HG03457 (cell line): ENCODE results near the gene SDK1.

Experiments used
- ATAC-seq: cut with Tn5 transposase; IDR thresholded peaks from one replicate; pipeline ENCODE4 v1.9.1; 2021; ENCODE audit warnings: moderate number of reproducible peaks; ENCODE audit not compliant: unreplicated experiment

Gene SDK1

GRCh38 chr7:4056552-4057288 lies 755.7 kb downstream of the SDK1 start:
- no peak for ATAC-seq

GRCh38 chr7:4057289-4057616 lies 756.2 kb downstream of the SDK1 start:
- ATAC-seq = no peak

- ATAC-seq = no peak
Measured at GRCh38 chr7:4058158-4058557, 757.1 kb downstream of the SDK1 start.

DNA sequence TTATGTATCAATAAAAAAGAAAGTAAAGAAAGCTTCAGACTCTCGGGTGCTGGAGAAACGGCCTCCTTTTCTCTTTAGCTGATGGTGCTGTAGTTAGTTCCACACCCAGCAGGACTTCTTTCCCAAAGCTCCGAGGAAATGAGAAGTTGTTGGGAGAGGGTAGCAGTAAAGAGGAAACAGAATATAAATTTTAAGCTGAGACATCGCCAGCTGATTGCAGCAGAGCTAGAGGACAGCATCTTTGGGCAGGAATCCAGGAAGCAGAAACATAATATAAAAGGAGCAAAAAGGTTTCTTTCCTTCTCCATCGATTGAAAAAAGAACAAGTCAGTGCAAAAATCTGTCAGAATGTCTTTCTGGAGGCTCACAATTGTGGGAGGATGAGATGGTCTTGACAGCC lies 764.1 kb downstream of the SDK1 start:
- ATAC-seq = no peak

DNA sequence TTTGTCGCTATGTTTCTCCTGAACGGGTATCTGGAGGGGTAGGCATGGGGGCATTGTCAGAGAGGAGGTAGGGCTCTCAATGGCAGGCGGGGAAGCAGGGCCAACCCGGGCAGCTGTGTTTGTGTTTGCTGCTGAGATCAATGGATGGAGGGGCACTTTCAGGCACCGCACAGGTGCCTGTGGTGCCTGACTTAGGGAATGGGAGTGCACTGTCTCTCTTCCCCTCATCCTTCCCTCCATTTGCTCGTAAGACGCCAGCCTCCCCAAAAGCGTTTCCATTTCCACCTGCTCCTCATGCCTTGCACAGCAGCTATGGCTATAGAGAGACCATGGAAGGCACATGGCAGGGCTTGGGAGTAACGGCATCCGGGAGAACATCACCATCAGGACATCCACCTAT lies 765.2 kb downstream of the SDK1 start:
- ATAC-seq = no peak

DNA sequence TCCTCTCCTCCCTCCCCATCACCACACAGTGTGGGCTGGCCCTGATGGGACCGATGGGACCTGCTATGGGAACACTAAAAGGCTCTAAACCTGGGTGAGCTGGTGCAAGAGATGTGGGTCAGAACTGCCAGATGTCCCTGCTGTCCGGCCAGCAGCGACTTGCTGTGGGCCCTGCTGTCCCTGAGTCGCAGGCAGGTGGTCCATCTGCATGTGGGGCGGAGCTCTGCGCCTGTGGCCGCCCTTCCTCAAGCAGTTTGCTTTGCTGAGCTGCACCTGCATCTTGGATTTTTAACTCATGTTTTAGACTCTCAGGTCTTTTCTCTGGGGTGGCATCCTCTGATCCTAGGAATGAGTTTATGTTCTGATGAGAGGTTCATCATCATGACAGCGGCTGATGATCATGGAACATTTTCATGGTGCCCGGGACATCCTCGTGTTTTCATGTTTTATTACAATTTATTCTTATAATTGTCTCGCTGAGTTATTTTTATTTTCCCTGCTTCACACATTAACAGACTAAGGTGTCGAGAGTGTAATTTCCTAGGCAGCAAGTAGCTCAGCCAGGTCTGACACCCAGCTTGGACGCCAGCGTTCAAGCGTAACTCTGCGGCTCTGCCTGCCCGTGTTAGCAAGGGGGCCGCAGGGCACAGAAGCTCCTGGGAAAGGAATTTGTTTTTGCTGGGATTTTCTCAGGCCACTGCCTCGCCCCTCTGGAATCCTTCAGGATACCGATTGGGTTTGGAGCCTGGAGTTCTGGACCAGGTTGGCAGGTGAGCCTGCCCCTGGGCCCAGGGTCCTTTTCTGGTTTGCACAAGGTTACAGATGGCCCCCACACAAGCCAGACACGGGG lies 765.8 kb downstream of the SDK1 start:
- no peak for ATAC-seq

- ATAC-seq = no peak
Measured at GRCh38 chr7:4067476-4067760, 766.4 kb downstream of the SDK1 start.

DNA sequence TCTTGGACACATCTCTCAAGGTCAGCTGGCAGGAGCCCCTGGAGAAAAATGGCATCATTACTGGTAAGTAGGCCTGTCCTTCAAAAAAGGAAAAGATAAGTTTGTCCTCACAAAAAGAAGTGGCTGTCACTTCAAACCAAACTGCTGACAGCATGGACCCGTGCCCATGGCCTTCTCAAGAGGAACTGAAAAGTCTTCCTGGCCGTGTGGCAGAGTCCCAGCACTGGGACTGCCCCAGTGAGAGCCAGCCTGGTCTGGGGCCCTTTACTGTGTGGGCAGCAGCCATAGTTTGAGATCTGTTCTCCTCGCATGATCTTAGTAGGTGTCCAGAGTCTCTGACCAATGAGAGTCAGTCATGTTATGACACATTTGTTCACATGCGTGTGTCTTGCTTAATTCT lies 766.8 kb downstream of the SDK1 start:
- no peak for ATAC-seq

- no peak for ATAC-seq
Measured at GRCh38 chr7:4068286-4068685, 767.2 kb downstream of the SDK1 start.

DNA sequence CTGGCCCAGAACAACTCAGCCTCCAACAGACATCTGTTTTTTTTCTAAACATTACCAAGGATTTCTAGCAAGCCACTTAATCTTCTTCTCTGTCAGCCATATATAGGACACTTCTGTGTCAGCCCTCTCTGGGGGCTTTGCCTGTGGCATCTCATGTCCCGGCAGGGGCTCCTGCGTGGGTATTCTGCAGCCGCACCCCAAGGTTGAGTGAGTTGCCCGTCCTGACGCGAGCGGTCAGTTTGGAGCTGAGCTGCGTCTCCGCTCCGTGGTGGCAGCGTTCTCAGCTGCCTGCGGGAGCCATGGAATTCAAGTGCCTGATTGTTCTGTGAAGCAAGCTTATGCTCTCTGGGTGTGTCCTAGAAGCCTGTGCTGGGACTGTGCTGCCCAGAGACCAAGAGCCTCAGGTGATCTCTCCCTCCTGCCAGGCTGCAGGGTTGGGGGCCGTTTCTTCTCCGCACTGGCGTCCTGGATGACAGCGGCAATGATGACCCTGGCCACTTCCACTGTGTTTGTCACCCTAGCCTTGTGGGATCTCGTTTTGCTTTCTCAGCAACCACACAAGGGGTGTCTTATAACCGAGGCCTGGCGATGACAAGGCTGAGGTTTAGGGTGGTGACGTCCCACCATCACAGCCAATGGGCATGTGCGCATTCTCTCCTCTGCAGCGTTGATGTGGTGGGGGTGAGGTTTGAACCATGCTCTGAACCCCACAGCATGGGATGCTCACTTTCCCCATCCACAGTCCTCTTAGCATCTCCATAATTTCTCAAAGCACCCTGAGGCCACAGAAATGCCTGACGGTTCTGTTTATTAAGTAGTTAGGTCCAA lies 768.4 kb downstream of the SDK1 start:
- ATAC-seq = no peak

GRCh38 chr7:4070214-4070613 lies 769.2 kb downstream of the SDK1 start:
- ATAC-seq = no peak

DNA sequence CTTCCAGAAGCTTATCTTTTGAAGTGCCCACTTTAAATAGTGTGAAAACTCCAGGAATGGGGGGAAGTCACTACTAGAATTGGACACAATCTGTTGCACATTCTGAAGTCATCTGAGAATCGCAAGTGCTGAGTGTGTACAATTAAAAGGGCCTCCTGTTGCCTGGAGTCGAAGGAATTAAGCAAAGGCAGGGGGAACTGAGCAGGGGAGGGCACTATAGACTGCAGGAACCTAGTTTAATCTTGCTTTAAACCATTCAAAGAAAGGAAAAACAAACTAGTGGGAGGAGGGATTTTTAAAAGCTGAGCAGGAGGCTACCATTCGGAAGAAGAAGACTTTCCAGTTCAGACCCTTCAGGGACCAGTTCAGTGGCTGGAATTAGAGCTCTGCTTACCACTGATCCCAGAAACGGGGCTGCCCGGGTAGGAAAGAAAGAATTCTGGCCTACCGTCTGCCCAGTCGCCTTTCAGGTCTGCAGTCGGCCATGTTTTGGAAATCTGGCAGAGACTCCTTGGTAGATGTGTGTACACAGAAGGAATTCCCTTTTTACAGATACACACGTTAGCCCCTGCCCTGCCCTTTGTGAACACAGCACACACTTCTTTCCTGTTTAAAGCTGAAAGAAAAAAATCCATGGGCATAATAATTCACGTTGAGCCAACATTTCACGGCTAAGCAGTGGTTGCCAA lies 770.5 kb downstream of the SDK1 start:
- no peak for ATAC-seq

GRCh38 chr7:4072161-4072925 lies 771.3 kb downstream of the SDK1 start:
- ATAC-seq = no peak

- ATAC-seq = no peak
Measured at GRCh38 chr7:4073052-4073451, 772.0 kb downstream of the SDK1 start.

- ATAC-seq = no peak
Measured at GRCh38 chr7:4073750-4074149, 772.7 kb downstream of the SDK1 start.

- no peak for ATAC-seq
Measured at GRCh38 chr7:4074407-4074806, 773.4 kb downstream of the SDK1 start.

DNA sequence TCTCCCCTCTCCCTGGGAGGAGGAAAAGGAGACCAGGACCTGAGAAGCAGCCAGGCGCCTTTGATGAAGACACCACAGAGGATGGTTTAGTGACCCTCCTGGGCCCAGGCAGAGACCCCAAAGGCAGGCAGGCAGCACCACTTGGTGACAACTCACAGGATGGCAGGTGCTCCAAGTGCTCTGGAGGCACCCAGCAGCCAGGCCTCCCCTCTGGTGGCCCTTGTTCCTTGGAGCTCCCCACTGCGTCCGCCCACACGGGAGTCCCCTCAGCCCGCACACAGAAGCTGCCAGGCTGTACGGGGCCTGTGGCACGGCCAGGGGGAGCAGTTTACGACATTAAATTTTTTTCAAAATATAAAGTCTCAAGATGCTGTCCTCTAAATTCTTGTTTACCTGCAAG lies 773.9 kb downstream of the SDK1 start:
- ATAC-seq = no peak

- no peak for ATAC-seq
Measured at GRCh38 chr7:4076701-4077294, 775.7 kb downstream of the SDK1 start.

DNA sequence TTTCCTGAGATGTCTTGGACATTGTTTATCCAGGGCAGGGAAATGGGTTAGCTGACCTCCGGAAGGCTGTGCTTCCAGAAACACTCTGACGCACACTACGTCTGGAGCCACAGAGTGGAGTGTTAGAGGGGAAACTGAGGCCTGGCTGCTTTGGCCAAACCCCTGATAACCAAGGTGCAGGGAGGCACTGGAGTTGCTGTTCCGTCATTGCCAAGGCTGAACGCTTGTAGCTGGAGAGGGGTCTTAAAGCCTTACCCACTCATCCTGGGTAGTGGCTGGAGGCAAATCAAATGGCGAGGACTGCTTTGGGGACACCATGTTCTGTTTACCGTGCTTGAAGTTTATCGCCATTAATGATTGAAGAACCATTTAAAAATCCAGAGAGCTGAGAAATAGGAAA lies 776.9 kb downstream of the SDK1 start:
- no peak for ATAC-seq

DNA sequence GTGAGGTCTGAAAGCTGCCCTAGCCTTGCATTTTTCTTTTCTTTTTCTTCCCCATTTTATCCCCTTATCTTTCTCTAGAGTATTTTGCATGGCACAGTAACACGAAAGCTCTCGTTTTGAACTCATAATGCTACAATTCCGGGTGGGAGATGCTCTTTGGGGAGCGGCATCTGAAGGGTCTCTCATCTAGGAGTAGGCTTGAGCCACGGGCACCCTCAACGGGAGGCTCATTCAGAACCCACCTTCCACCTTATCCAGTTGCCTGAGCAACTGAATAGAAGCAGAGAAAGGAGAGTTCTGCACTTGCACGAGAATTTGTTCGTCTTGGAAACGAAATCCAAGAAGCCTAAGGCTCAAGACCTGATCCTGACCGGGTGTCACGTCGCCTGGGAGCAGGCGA lies 777.5 kb downstream of the SDK1 start:
- ATAC-seq = no peak
